Gastrocnemius medialis (tissue), 4 donors: ENCODE measurements around the gene HEBP1. TPM values are rescaled to one million over a fixed set of nuclear protein-coding genes. Genes with fewer than 3 reads are reported as not detected.

Source experiments
- ATAC-seq, 2 donors: fragments of 150-250 bp; one replicate each; pipeline ENCODE4 v1.9.1; 2016
- DNase-seq, 2 donors: peaks; one replicate each; pipeline ENCODE4 v3.0.0-alpha.2; 2019
- H3K27ac ChIP-seq, 4 donors: fragments of 200-600 bp; sonication (generic); 1 replicate in 1 of 4; 2 replicates in 3 of 4; pipeline ENCODE4 v1.5.1; 2016 to 2018; ENCODE audit warnings: mild to moderate bottlenecking in 2 of 4, moderate library complexity in 1 of 4
- H3K27me3 ChIP-seq, 3 donors: fragments of 200-600 bp; sonication (generic) in 2 of 3; 1 replicate in 1 of 3; 2 replicates in 2 of 3; pipeline versions ENCODE4 v1.5.1 to v1.6.0; 2016 to 2019; ENCODE audit warnings: mild to moderate bottlenecking in 1 of 3, moderate library complexity in 1 of 3
- H3K36me3 ChIP-seq, 2 donors: fragments of 200-600 bp; sonication (generic) in 1 of 2; one replicate each; pipeline ENCODE4 v1.5.1; 2017 to 2018
- H3K4me1 ChIP-seq, 2 donors: fragments of 200-600 bp; sonication (generic) in 1 of 2; one replicate each; pipeline ENCODE4 v1.5.1; 2016 to 2017; ENCODE audit warnings: mild to moderate bottlenecking in 2 of 2
- H3K4me3 ChIP-seq, 4 donors: fragments of 200-600 bp; sonication (generic) in 3 of 4; 1 replicate in 1 of 4; 2 replicates in 3 of 4; pipeline ENCODE4 v1.5.1; 2016 to 2019; ENCODE audit warnings: mild to moderate bottlenecking in 2 of 4
- H3K9me3 ChIP-seq, 3 donors: fragments of 200-600 bp; sonication (generic) in 2 of 3; 1 replicate in 1 of 3; 2 replicates in 2 of 3; pipeline ENCODE4 v1.5.1; 2016 to 2019
- CTCF ChIP-seq, 5 experiments: fragments of 450-650 bp in 3 of 5; fragments of 200-600 bp in 2 of 5; sonication (generic) in 2 of 5; IDR thresholded peaks in 4 of 5; conservative IDR thresholded peaks in 1 of 5; 1 replicate in 4 of 5; 2 replicates in 1 of 5; pipeline ENCODE4 v1.5.1; 2016 to 2019; ENCODE audit warnings: antibody characterized with exemption in 5 of 5, mild to moderate bottlenecking in 3 of 5, moderate library complexity in 3 of 5
- POLR2A ChIP-seq, 2 donors: fragments of 450-650 bp; IDR thresholded peaks; one replicate each; pipeline ENCODE4 v1.6.1; 2017; ENCODE audit warnings: antibody characterized with exemption in 2 of 2, mild to moderate bottlenecking in 2 of 2, moderate library complexity in 2 of 2
- in situ Hi-C, 4 donors: fragments of 200-750 bp; cut with MboI; loops; one replicate each; pipeline versions ENCODE4 v1.15.0 to v1.8.0; 2017; ENCODE audit warnings: low sequenced_read_pairs in 4 of 4
- intact Hi-C: fragments of 100-400 bp; cut with DNase I; formaldehyde crosslinking; loops from one replicate; pipeline ENCODE4 v1.15.1; 2023; ENCODE audit warnings: low total_unique reads
- total RNA-seq, 4 donors: library from RNA; depleted of rRNA; stranded (reverse); fragments of >200 nt; gene quantifications; one replicate each; pipeline versions ENCODE4 v1.1.0 to v1.2.3, GENCODE V29; 2016

Gene HEBP1
- total RNA-seq, 4 donors from 2014 or later, result 3.8 to 15.8 (median 9.9) TPM

GRCh38 chr12:12993367-12993766 is 6.7 kb downstream of the HEBP1 start:
- Histone ChIP-seq H3K9me3 (no peaks in the 10 kb centered on the region), H3K27ac (no peak overlapping the region), H3K4me1 (peaks cover 7 to 10% of the 10 kb centered on the region in 2 donors), H3K4me3 (no peak overlapping the region), H3K27me3 (no peaks in the 10 kb centered on the region), H3K36me3 (peaks cover 0 to 8% of the 10 kb centered on the region in 2 donors)
- no peak for TF ChIP-seq POLR2A (IDR thresholded peaks at IDR 0.05)
- no peak for TF ChIP-seq CTCF (IDR thresholded peaks at IDR 0.05 in 4 of 5, conservative IDR thresholded peaks at IDR 0.05 in 1 of 5)
- ATAC-seq (no peak), DNase-seq (no peak)
- intact Hi-C loops, result no loop called here
- in situ Hi-C loops, result loop anchor here in 3 of 4 donors (10.0 to 25.0 kb wide), 3 partner anchors 79 to 206 kb away; partner anchors contain the start of genes APOLD1 (in 1 of the 3) and DDX47 (in 1 of the 3)

DNA sequence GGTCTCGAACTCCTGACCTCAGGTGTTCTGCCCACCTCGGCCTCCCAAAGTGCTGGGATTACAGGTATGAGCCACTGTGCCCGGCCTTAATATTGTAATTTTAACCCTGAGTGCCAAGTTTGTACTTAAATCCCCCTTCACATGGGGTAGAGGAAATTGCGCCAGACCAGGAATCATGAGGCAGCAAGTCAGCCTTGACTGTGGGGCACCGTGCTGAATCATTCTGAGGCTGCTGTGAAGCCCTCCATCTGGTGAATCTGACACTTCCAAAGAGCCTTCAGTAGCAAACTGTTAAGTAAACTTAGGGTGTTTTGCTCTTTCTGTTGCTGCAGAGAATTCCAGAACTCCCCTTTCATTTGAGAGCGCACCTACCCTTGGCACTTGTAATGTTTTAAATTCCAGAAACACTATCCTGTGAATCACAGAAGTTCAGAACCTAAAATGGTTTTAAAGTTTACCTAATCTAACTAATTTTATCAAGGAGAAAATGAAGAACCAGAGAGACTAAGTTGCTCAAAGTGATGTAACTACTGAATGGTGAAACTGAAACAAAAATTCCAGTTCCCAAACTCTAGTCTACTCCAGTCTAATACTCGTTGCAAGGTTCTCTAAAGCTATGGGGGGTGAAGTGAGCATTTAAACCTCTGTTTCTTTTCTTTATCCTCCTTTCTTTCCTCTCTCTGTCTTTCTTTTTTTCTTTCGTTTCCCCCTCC is 7.5 kb downstream of the HEBP1 start:
- ATAC-seq (no peak), DNase-seq (peak in 1 of 2 donors; percentile 29)
- in situ Hi-C loops (loop anchor here in 3 of 4 donors (10.0 to 25.0 kb wide), 3 partner anchors 78 to 205 kb away; partner anchors contain the start of genes APOLD1 (in 1 of the 3) and DDX47 (in 1 of the 3)), intact Hi-C loops (no loop called here)
- Histone ChIP-seq H3K27me3 (no peaks in the 10 kb centered on the region), H3K9me3 (no peaks in the 10 kb centered on the region), H3K4me3 (no peak overlapping the region), H3K4me1 (peaks cover 7% of the 10 kb centered on the region in 2 donors), H3K36me3 (peaks cover 0 to 16% of the 10 kb centered on the region in 2 donors), H3K27ac (peak overlapping the region in 1 of 4 donors; percentile 20)
- TF ChIP-seq POLR2A (IDR thresholded peaks at IDR 0.05) (no peak), CTCF (IDR thresholded peaks at IDR 0.05 in 4 of 5, conservative IDR thresholded peaks at IDR 0.05 in 1 of 5) (no peak)

- Histone ChIP-seq H3K36me3 (peaks cover 0 to 30% of the 10 kb centered on the region in 2 donors), H3K27ac (no peak overlapping the region), H3K9me3 (no peaks in the 10 kb centered on the region), H3K4me1 (peaks cover 0 to 3% of the 10 kb centered on the region in 2 donors), H3K27me3 (no peaks in the 10 kb centered on the region), H3K4me3 (no peak overlapping the region)
- TF ChIP-seq CTCF (IDR thresholded peaks at IDR 0.05 in 4 of 5, conservative IDR thresholded peaks at IDR 0.05 in 1 of 5), result no peak
- no peak for TF ChIP-seq POLR2A (IDR thresholded peaks at IDR 0.05)
- in situ Hi-C loops (loop anchor here in 3 of 4 donors (10.0 to 25.0 kb wide), 3 partner anchors 76 to 204 kb away; partner anchors contain the start of genes APOLD1 (in 1 of the 3) and DDX47 (in 1 of the 3)), intact Hi-C loops (no loop called here)
- no peak for DNase-seq
- ATAC-seq, result no peak
Observed at GRCh38 chr12:12990700-12991468, 9.2 kb downstream of the HEBP1 start.

DNA sequence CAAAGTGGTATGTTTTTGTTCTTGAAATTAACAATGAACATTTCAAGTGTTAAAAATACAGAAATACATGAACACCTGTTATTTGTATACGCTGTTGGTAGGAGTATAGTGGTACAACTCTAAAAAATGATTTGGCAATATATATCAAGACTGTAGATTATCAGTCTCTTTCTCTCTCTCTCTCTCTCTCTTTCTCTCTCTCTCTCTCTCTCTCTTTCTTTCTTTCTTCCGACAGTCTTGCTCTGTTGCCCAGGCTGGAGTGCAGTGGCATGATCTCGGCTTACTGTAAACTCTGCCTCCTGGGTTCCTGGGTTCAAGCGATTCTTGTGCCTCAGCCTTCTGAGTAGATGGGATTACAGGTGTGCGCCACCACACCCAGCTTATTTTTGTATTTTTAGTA is 12.6 kb downstream of the HEBP1 start:
- ATAC-seq (no peak), DNase-seq (no peak)
- no peak overlapping the region for H3K27ac ChIP-seq
- TF ChIP-seq POLR2A (IDR thresholded peaks at IDR 0.05) (no peak), CTCF (IDR thresholded peaks at IDR 0.05 in 4 of 5, conservative IDR thresholded peaks at IDR 0.05 in 1 of 5) (no peak)
- peaks cover 0 to 41% of the 10 kb centered on the region in 2 donors for H3K36me3 ChIP-seq
- no peaks in the 10 kb centered on the region for H3K27me3 ChIP-seq
- intact Hi-C loops (loop anchor here (10.0 kb wide), 1 partner anchor 203 kb away; the partner anchor contains the start of gene APOLD1), in situ Hi-C loops (loop anchor here in 3 of 4 donors (10.0 to 25.0 kb wide), 3 partner anchors 173 to 200 kb away; partner anchors contain the start of genes DDX47 (in 2 of the 3) and APOLD1 (in 1 of the 3))
- H3K4me1 ChIP-seq, result no peaks in the 10 kb centered on the region
- no peak overlapping the region for H3K4me3 ChIP-seq
- H3K9me3 ChIP-seq, result no peaks in the 10 kb centered on the region
